Measurements from ENCODE around the gene IRX4. TPM values are rescaled to one million over a fixed set of nuclear protein-coding genes. Genes with fewer than 3 reads are reported as not detected.

IRX4 gene
- total and polyA plus RNA-seq, 7 donors, result 0.05 to 0.65 (median 0.48) TPM; not detected in 4

DNA sequence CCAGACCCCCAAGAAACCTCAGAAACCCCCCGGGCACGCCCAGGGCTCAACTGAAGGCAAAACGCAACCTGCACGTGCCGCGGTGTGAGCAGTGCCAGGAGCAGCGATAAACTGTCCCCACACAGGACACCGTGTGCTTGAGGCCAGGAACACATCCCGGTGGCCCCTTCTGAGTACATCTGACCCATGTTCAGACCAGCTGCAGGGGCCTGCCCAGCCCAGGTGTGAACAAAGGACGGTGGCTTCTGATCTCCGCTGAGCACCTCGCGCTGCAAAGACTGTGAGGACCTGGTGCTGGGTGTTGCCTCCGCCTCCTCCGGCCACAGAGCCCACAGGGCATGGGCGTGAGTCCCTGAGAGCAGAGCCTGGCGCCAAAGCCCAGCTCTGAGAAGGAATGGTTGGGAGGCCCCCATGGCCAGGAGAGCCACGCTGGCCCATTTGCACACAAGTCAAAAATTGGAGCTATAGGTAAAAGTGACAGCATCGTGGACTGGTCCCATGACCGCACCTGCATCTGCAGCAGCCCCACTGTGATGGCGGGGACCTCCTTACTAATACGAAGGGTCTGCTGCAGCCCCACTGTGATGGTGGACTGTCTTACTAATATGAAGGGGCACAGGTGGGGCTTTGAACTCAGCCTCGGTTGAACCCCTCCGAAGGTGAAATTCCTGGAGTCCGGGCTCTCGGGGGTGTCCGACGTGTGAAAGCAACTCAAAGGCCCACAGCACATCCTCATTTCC, 50.0 kb downstream of the IRX4 start:
- Histone ChIP-seq H3K9me3 (no peaks in the 10 kb centered on the region), H3K36me3 (ENCODE audit: insufficient read depth in 1 of 2, low read depth in 1 of 2) (peaks cover 0 to 16% of the 10 kb centered on the region in 2 donors), H3K27me3 (ENCODE audit: insufficient read depth in 3 of 3, low read length in 2 of 3) (no peaks in the 10 kb centered on the region), H3K4me3 (no peak overlapping the region), H3K27ac (no peak overlapping the region), H3K4me1 (no peaks in the 10 kb centered on the region)
- ATAC-seq (peak in 1 of 4 donors; percentile 26), DNase-seq (no peak)
- intact Hi-C loops (cut with DNase I), result no loop called here
- TF ChIP-seq, protein P1, sequence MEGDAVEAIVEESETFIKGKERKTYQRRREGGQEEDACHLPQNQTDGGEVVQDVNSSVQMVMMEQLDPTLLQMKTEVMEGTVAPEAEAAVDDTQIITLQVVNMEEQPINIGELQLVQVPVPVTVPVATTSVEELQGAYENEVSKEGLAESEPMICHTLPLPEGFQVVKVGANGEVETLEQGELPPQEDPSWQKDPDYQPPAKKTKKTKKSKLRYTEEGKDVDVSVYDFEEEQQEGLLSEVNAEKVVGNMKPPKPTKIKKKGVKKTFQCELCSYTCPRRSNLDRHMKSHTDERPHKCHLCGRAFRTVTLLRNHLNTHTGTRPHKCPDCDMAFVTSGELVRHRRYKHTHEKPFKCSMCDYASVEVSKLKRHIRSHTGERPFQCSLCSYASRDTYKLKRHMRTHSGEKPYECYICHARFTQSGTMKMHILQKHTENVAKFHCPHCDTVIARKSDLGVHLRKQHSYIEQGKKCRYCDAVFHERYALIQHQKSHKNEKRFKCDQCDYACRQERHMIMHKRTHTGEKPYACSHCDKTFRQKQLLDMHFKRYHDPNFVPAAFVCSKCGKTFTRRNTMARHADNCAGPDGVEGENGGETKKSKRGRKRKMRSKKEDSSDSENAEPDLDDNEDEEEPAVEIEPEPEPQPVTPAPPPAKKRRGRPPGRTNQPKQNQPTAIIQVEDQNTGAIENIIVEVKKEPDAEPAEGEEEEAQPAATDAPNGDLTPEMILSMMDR (IDR thresholded peaks at IDR 0.05), result no peak
- 84 to 87% (median 85%) methylated on average over 28 of the region's 28 CpGs for WGBS, 3 donors

- no peaks in the 10 kb centered on the region for H3K4me1 ChIP-seq
- DNase-seq, result no peak
Observed at GRCh38 chr5:1831677-1832313, 50.9 kb downstream of the IRX4 start.

DNA sequence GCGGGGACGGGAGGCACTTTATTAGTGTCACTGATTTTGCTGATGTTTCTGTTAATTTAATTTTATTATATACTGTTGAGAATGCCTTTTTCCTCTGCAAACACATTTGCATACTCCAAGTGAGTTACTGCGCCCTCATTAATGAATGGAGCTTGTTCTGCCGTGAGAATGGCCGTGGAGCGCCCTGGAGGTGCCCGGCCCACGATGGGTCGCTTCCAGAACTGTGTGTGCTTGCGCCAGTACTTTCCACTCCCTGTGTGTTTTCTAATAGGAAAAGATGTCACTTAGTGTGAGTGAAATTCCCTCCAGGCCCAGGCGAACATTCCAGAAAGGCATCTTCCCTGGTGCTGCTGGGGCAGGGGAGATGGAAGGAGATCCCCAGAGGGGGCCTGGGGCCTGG, 51.5 kb downstream of the IRX4 start:
- H3K36me3 ChIP-seq (ENCODE audit: insufficient read depth in 1 of 2, low read depth in 1 of 2), result peaks cover 0 to 25% of the 10 kb centered on the region in 2 donors
- intact Hi-C loops (cut with DNase I), result no loop called here
- TF ChIP-seq, protein P1 (IDR thresholded peaks at IDR 0.05), result no peak
- H3K27me3 ChIP-seq (ENCODE audit: insufficient read depth in 3 of 3, low read length in 2 of 3), result no peaks in the 10 kb centered on the region
- H3K4me3 ChIP-seq, result no peak overlapping the region
- H3K9me3 ChIP-seq, result no peaks in the 10 kb centered on the region
- no peak for ATAC-seq
- no peaks in the 10 kb centered on the region for H3K4me1 ChIP-seq
- DNase-seq, result no peak
- 86 to 90% (median 88%) methylated on average over 11 of the region's 11 CpGs for WGBS, 3 donors
- no peak overlapping the region for H3K27ac ChIP-seq

More at GRCh38 chr5:1831677-1832313, 50.9 kb downstream of the IRX4 start:
- Histone ChIP-seq H3K27ac (no peak overlapping the region), H3K36me3 (ENCODE audit: insufficient read depth in 1 of 2, low read depth in 1 of 2) (peaks cover 0 to 21% of the 10 kb centered on the region in 2 donors), H3K9me3 (no peaks in the 10 kb centered on the region), H3K27me3 (ENCODE audit: insufficient read depth in 3 of 3, low read length in 2 of 3) (no peaks in the 10 kb centered on the region), H3K4me3 (no peak overlapping the region)
- ATAC-seq, result no peak
- 51 to 52% (median 51%) methylated on average over 14 of the region's 14 CpGs for WGBS, 3 donors
- intact Hi-C loops (cut with DNase I), result no loop called here
- TF ChIP-seq, protein P1 (IDR thresholded peaks at IDR 0.05), result no peak

- no peaks in the 10 kb centered on the region for H3K4me1 ChIP-seq
Observed at GRCh38 chr5:1830571-1831228, 52.0 kb downstream of the IRX4 start.

More at GRCh38 chr5:1830571-1831228, 52.0 kb downstream of the IRX4 start:
- 85 to 86% (median 85%) methylated on average over 17 of the region's 17 CpGs for WGBS, 3 donors
- TF ChIP-seq, protein P1 (IDR thresholded peaks at IDR 0.05), result no peak
- DNase-seq (no peak), ATAC-seq (no peak)
- peaks cover 0 to 29% of the 10 kb centered on the region in 2 donors for H3K36me3 ChIP-seq (ENCODE audit: insufficient read depth in 1 of 2, low read depth in 1 of 2)
- H3K9me3 ChIP-seq, result no peaks in the 10 kb centered on the region
- no peak overlapping the region for H3K27ac ChIP-seq
- intact Hi-C loops (cut with DNase I), result no loop called here
- H3K4me3 ChIP-seq, result no peak overlapping the region
- no peaks in the 10 kb centered on the region for H3K27me3 ChIP-seq (ENCODE audit: insufficient read depth in 3 of 3, low read length in 2 of 3)
